Liver (tissue), 9 donors: ENCODE results near the gene CD63. TPM values are rescaled to one million over a fixed set of nuclear protein-coding genes. Genes with fewer than 3 reads are reported as not detected.

Experiments
- DNase-seq: peaks from one replicate; pipeline ENCODE4 v3.0.0-alpha.2; 2017; ENCODE audit warnings: low spot score
- H3K27ac ChIP-seq, 2 donors: one replicate each; pipeline ENCODE4 v1.7.0; 2013; ENCODE audit warnings: inconsistent platforms in 2 of 2, low read length in 2 of 2, control low read depth in 1 of 2, low read depth in 1 of 2, mild to moderate bottlenecking in 1 of 2
- H3K27me3 ChIP-seq, 4 donors: one replicate each; pipeline versions ENCODE4 v1.6.1 to v1.7.0; 2013; ENCODE audit warnings: low read length in 3 of 4, inconsistent platforms in 1 of 4, mild to moderate bottlenecking in 1 of 4, moderate library complexity in 1 of 4; ENCODE audit not compliant: control insufficient read depth in 4 of 4, insufficient read depth in 4 of 4
- H3K36me3 ChIP-seq, 4 donors: one replicate each; pipeline versions ENCODE4 v1.6.1 to v1.7.0; 2013; ENCODE audit warnings: low read length in 3 of 4, mild to moderate bottlenecking in 3 of 4, low read depth in 1 of 4, moderate library complexity in 1 of 4; ENCODE audit not compliant: control insufficient read depth in 4 of 4, insufficient read depth in 3 of 4
- H3K4me1 ChIP-seq, 4 donors: one replicate each; pipeline versions ENCODE4 v1.6.1 to v1.7.0; 2013; ENCODE audit warnings: low read length in 3 of 4, mild to moderate bottlenecking in 3 of 4, moderate library complexity in 1 of 4; ENCODE audit not compliant: control insufficient read depth in 4 of 4, insufficient read depth in 4 of 4
- H3K4me3 ChIP-seq, 3 donors: one replicate each; pipeline versions ENCODE4 v1.6.1 to v1.7.0; 2013; ENCODE audit warnings: low read length in 3 of 3, control low read depth in 1 of 3, low read depth in 1 of 3, mild to moderate bottlenecking in 1 of 3
- H3K9ac ChIP-seq, 2 donors: one replicate each; pipeline ENCODE4 v1.7.0; 2013; ENCODE audit warnings: low read length in 2 of 2, mild to moderate bottlenecking in 2 of 2, moderate library complexity in 2 of 2, control low read depth in 1 of 2, low read depth in 1 of 2
- H3K9me3 ChIP-seq, 4 donors: one replicate each; pipeline versions ENCODE4 v1.6.1 to v1.7.0; 2013; ENCODE audit warnings: low read length in 3 of 4; ENCODE audit not compliant: control insufficient read depth in 4 of 4
- EGR1 ChIP-seq, 2 donors: IDR thresholded peaks; 2 replicates each; pipeline ENCODE4 v1.6.1; 2016 to 2018; ENCODE audit warnings: antibody characterized with exemption in 2 of 2, low read depth in 2 of 2
- FOXA1 ChIP-seq: IDR thresholded peaks from 2 replicates; pipeline ENCODE4 v1.6.1; 2016; ENCODE audit warnings: antibody characterized with exemption
- FOXA2 ChIP-seq: IDR thresholded peaks from 2 replicates; pipeline ENCODE4 v1.6.1; 2016; ENCODE audit warnings: antibody characterized with exemption
- GABPA ChIP-seq, 2 donors: IDR thresholded peaks in 1 of 2; conservative IDR thresholded peaks in 1 of 2; 2 replicates each; pipeline ENCODE4 v1.6.1; 2016; ENCODE audit warnings: antibody characterized with exemption in 2 of 2, mild to moderate bottlenecking in 1 of 2, moderate library complexity in 1 of 2
- HNF4A ChIP-seq, 2 donors: conservative IDR thresholded peaks; 2 replicates each; pipeline ENCODE4 v1.6.1; 2016; ENCODE audit warnings: antibody characterized with exemption in 2 of 2, mild to moderate bottlenecking in 2 of 2
- HNF4G ChIP-seq: IDR thresholded peaks from 2 replicates; pipeline ENCODE4 v1.6.1; 2016; ENCODE audit warnings: antibody characterized with exemption
- JUND ChIP-seq, 2 donors: IDR thresholded peaks; 2 replicates each; pipeline ENCODE4 v1.6.1; 2016; ENCODE audit warnings: antibody characterized with exemption in 2 of 2
- NR2F2 ChIP-seq: IDR thresholded peaks from 2 replicates; pipeline ENCODE4 v1.6.1; 2016; ENCODE audit warnings: antibody characterized with exemption
- RAD21 ChIP-seq, 2 donors: IDR thresholded peaks; 2 replicates each; pipeline ENCODE4 v1.6.1; 2016; ENCODE audit warnings: antibody characterized with exemption in 2 of 2, mild to moderate bottlenecking in 2 of 2
- RXRA ChIP-seq, 2 donors: IDR thresholded peaks; 2 replicates each; pipeline ENCODE4 v1.6.1; 2017 to 2018; ENCODE audit warnings: antibody characterized with exemption in 2 of 2, mild to moderate bottlenecking in 1 of 2
- SP1 ChIP-seq: IDR thresholded peaks from 2 replicates; pipeline ENCODE4 v1.6.1; 2018; ENCODE audit warnings: antibody characterized with exemption, mild to moderate bottlenecking
- TAF1 ChIP-seq: conservative IDR thresholded peaks from 2 replicates; pipeline ENCODE4 v1.6.1; 2016; ENCODE audit warnings: antibody characterized with exemption, mild to moderate bottlenecking
- YY1 ChIP-seq: IDR thresholded peaks from 2 replicates; pipeline ENCODE4 v1.6.1; 2016; ENCODE audit warnings: antibody characterized with exemption, mild to moderate bottlenecking
- WGBS: extraction: QIAGEN DNeasy Blood & Tissue Kit; methylation state at CpG from one replicate; pipeline ENCODE4 v1.1.7; 2013; 5-methylcytosine and 5-hydroxymethylcytosine counted together
- polyA plus RNA-seq, 2 donors: library from polyadenylated mRNA; stranded (reverse) in 1 of 2; unstranded in 1 of 2; fragments of 200-250 nt in 1 of 2; fragments of >200 nt in 1 of 2; fragmentation: Nextera tagmentation in 1 of 2; extraction: Ambion mirVana in 1 of 2; gene quantifications; one replicate each; pipeline versions ENCODE4 v1.2.1 to v1.2.3, GENCODE V29; 2013 to 2015
- total RNA-seq, 2 donors: library from RNA; depleted of rRNA; stranded (reverse); fragments of >200 nt; gene quantifications; one replicate each; pipeline ENCODE4 v1.2.3, GENCODE V29; 2014
- TF ChIP-seq, protein P1 (sequence below): IDR thresholded peaks from 2 replicates; pipeline ENCODE4 v1.6.1; 2016; ENCODE audit warnings: antibody characterized with exemption
- TF ChIP-seq, protein P2 (sequence below): IDR thresholded peaks from 2 replicates; pipeline ENCODE4 v1.6.1; 2016; ENCODE audit warnings: antibody characterized with exemption
- TF ChIP-seq, protein P3 (sequence below): IDR thresholded peaks from 2 replicates; pipeline ENCODE4 v1.6.1; 2016; ENCODE audit warnings: antibody characterized with exemption, mild to moderate bottlenecking
- TF ChIP-seq, protein P4 (sequence below): IDR thresholded peaks from 2 replicates; pipeline ENCODE4 v1.6.1; 2016; ENCODE audit warnings: antibody characterized with exemption
- TF ChIP-seq, protein P5 (sequence below): fragments of 150-350 bp; IDR thresholded peaks from 2 replicates; pipeline ENCODE4 v1.5.1; 2017; ENCODE audit warnings: improper control_type of control experiment, low read depth, low read length; ENCODE audit not compliant: missing input control
- donor health status: healthy.
- donor health status: healthy.
- donor health status: healthy.
- donor health status: healthy.
- donor health status: healthy.

The CD63 gene
- total and polyA plus RNA-seq, 4 donors = 185 to 373 (median 338) TPM

DNA sequence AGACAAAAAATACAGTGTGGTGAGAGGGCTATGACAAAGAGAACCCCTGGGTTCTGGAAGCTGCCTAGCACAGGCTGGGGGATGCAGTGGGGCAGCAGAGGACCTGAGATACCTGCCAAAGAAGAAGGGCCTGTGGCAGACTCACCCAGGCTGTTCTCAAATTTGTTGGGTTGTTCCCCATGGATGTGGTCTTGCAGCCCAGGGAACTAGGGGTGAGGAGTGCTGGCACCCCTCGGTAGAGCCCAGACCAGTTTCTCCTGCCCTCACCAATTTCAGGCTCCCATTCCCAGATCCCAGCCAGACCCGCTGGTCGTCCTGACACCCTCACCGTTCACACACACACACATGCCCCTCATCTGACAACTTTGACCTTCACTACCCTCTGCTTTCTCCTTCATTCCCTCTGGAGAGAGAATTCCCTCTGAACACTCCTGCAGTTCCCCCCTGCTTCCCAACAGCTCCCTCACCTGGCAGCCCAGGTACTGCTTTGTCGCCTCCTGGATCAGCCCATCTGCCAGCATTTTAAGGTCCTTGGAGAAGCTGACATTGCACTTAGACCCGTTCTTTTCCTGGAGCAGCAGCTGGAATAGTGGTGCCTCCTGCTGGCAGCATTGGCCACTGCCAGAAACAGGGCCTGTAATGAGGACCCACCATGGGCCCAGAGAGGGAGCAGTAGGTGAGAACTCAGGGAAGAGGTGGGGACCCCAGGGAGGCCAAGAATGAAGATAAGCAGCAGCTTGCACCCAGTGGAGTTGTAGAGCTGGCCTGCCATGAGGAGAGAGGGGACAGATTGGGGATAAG, 8.2 kb upstream of the CD63 start:
- DNase-seq = peak; percentile 64
- Histone ChIP-seq H3K4me3 (no peak overlapping the region), H3K9ac (no peak overlapping the region), H3K4me1 (peaks cover 0 to 16% (median 10%) of the 10 kb centered on the region in 4 donors), H3K36me3 (no peaks in the 10 kb centered on the region), H3K27me3 (peaks cover 0 to 3% (median 0%) of the 10 kb centered on the region in 4 donors), H3K27ac (no peak overlapping the region), H3K9me3 (no peaks in the 10 kb centered on the region)
- 28% methylated on average over 6 of the region's 6 CpGs for WGBS
- TF ChIP-seq NR2F2 = no peak
- TF ChIP-seq, protein P1, sequence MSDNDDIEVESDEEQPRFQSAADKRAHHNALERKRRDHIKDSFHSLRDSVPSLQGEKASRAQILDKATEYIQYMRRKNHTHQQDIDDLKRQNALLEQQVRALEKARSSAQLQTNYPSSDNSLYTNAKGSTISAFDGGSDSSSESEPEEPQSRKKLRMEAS = no peak
- TF ChIP-seq JUND (IDR thresholded peaks at IDR 0.05) = no peak
- no peak for TF ChIP-seq GABPA (IDR thresholded peaks at IDR 0.05 in 1 of 2, conservative IDR thresholded peaks at IDR 0.05 in 1 of 2)
- TF ChIP-seq YY1 = no peak
- TF ChIP-seq FOXA2 = no peak
- TF ChIP-seq, protein P2, sequence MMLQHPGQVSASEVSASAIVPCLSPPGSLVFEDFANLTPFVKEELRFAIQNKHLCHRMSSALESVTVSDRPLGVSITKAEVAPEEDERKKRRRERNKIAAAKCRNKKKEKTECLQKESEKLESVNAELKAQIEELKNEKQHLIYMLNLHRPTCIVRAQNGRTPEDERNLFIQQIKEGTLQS = no peak
- TF ChIP-seq HNF4G = no peak
- TF ChIP-seq, protein P3, sequence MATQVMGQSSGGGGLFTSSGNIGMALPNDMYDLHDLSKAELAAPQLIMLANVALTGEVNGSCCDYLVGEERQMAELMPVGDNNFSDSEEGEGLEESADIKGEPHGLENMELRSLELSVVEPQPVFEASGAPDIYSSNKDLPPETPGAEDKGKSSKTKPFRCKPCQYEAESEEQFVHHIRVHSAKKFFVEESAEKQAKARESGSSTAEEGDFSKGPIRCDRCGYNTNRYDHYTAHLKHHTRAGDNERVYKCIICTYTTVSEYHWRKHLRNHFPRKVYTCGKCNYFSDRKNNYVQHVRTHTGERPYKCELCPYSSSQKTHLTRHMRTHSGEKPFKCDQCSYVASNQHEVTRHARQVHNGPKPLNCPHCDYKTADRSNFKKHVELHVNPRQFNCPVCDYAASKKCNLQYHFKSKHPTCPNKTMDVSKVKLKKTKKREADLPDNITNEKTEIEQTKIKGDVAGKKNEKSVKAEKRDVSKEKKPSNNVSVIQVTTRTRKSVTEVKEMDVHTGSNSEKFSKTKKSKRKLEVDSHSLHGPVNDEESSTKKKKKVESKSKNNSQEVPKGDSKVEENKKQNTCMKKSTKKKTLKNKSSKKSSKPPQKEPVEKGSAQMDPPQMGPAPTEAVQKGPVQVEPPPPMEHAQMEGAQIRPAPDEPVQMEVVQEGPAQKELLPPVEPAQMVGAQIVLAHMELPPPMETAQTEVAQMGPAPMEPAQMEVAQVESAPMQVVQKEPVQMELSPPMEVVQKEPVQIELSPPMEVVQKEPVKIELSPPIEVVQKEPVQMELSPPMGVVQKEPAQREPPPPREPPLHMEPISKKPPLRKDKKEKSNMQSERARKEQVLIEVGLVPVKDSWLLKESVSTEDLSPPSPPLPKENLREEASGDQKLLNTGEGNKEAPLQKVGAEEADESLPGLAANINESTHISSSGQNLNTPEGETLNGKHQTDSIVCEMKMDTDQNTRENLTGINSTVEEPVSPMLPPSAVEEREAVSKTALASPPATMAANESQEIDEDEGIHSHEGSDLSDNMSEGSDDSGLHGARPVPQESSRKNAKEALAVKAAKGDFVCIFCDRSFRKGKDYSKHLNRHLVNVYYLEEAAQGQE = no peak
- no peak for TF ChIP-seq SP1
- TF ChIP-seq EGR1 (IDR thresholded peaks at IDR 0.05; ENCODE audit: low read depth in 2 of 2) = no peak
- peak; percentile 40 to 49 for TF ChIP-seq HNF4A (conservative IDR thresholded peaks at IDR 0.05)
- TF ChIP-seq, protein P4, sequence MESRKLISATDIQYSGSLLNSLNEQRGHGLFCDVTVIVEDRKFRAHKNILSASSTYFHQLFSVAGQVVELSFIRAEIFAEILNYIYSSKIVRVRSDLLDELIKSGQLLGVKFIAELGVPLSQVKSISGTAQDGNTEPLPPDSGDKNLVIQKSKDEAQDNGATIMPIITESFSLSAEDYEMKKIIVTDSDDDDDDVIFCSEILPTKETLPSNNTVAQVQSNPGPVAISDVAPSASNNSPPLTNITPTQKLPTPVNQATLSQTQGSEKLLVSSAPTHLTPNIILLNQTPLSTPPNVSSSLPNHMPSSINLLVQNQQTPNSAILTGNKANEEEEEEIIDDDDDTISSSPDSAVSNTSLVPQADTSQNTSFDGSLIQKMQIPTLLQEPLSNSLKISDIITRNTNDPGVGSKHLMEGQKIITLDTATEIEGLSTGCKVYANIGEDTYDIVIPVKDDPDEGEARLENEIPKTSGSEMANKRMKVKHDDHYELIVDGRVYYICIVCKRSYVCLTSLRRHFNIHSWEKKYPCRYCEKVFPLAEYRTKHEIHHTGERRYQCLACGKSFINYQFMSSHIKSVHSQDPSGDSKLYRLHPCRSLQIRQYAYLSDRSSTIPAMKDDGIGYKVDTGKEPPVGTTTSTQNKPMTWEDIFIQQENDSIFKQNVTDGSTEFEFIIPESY = no peak
- TF ChIP-seq TAF1 = no peak
- TF ChIP-seq FOXA1 = no peak
- TF ChIP-seq, protein P5, sequence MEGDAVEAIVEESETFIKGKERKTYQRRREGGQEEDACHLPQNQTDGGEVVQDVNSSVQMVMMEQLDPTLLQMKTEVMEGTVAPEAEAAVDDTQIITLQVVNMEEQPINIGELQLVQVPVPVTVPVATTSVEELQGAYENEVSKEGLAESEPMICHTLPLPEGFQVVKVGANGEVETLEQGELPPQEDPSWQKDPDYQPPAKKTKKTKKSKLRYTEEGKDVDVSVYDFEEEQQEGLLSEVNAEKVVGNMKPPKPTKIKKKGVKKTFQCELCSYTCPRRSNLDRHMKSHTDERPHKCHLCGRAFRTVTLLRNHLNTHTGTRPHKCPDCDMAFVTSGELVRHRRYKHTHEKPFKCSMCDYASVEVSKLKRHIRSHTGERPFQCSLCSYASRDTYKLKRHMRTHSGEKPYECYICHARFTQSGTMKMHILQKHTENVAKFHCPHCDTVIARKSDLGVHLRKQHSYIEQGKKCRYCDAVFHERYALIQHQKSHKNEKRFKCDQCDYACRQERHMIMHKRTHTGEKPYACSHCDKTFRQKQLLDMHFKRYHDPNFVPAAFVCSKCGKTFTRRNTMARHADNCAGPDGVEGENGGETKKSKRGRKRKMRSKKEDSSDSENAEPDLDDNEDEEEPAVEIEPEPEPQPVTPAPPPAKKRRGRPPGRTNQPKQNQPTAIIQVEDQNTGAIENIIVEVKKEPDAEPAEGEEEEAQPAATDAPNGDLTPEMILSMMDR = peak; percentile 72
- TF ChIP-seq RXRA (IDR thresholded peaks at IDR 0.05) = peak in 1 of 2 donors; percentile 10
- TF ChIP-seq RAD21 (IDR thresholded peaks at IDR 0.05) = peak; percentile 88 to 89
